GM12878 (cell line): Measurements from ENCODE around the gene UNC45B. TPM values are rescaled to one million over a fixed set of nuclear protein-coding genes. Genes with fewer than 3 reads are reported as not detected.

Experiments used
- ASH2L ChIP-seq: fragments of 300-600, 200-600 bp; sonication (generic); IDR thresholded peaks from 2 replicates; pipeline ENCODE4 v1.6.1; 2017; ENCODE audit warnings: low read depth, mild to moderate bottlenecking, borderline replicate concordance
- BACH1 ChIP-seq: fragments of 450-650 bp; IDR thresholded peaks from 2 replicates; pipeline ENCODE4 v1.6.1; 2017; ENCODE audit warnings: mild to moderate bottlenecking, borderline replicate concordance
- CREB1 ChIP-seq: IDR thresholded peaks from 2 replicates; pipeline ENCODE4 v1.6.1; 2012; ENCODE audit warnings: low read depth, mild to moderate bottlenecking, inconsistent platforms
- DPF2 ChIP-seq: fragments of 450-650 bp; IDR thresholded peaks from 2 replicates; pipeline ENCODE4 v1.6.1; 2017; ENCODE audit warnings: mild to moderate bottlenecking
- GATAD2B ChIP-seq: fragments of 450-650 bp; conservative IDR thresholded peaks from 2 replicates; pipeline ENCODE4 v1.6.1; 2017; ENCODE audit warnings: low read depth, mild to moderate bottlenecking, moderate library complexity
- IKZF1 ChIP-seq: fragments of 450-650 bp; conservative IDR thresholded peaks from 2 replicates; pipeline ENCODE4 v1.6.1; 2017; ENCODE audit warnings: antibody characterized with exemption, mild to moderate bottlenecking
- KDM1A ChIP-seq: fragments of 200-600 bp; sonication (generic); IDR thresholded peaks from 2 replicates; pipeline ENCODE4 v1.6.1; 2016; ENCODE audit warnings: borderline replicate concordance
- MTA2 ChIP-seq: fragments of 450-650 bp; IDR thresholded peaks from 2 replicates; pipeline ENCODE4 v1.6.1; 2016; ENCODE audit warnings: low read depth, mild to moderate bottlenecking, moderate library complexity
- NKRF ChIP-seq: fragments of 450-650 bp; conservative IDR thresholded peaks from 2 replicates; pipeline ENCODE4 v1.6.1; 2017; ENCODE audit warnings: mild to moderate bottlenecking, moderate library complexity
- NRF1 ChIP-seq: conservative IDR thresholded peaks from 2 replicates; pipeline ENCODE4 v1.6.1; 2011; ENCODE audit warnings: mild to moderate bottlenecking, low read depth, low read length, improper control_type of control experiment
- PKNOX1 ChIP-seq: fragments of 450-650 bp; IDR thresholded peaks from 2 replicates; pipeline ENCODE4 v1.6.1; 2016; ENCODE audit warnings: mild to moderate bottlenecking
- PML ChIP-seq: IDR thresholded peaks from 2 replicates; pipeline ENCODE4 v1.6.1; 2012; ENCODE audit warnings: low read length, inconsistent platforms
- RAD51 ChIP-seq: fragments of 450-650 bp; IDR thresholded peaks from 2 replicates; pipeline ENCODE4 v1.6.1; 2016; ENCODE audit warnings: moderate library complexity, mild to moderate bottlenecking, inconsistent platforms
- RB1 ChIP-seq: fragments of 450-650 bp; formaldehyde crosslinking; IDR thresholded peaks from 2 replicates; pipeline ENCODE4 v1.6.1; 2017; ENCODE audit warnings: mild to moderate bottlenecking, borderline replicate concordance
- RCOR1 ChIP-seq: conservative IDR thresholded peaks from 2 replicates; pipeline ENCODE4 v1.6.1; 2012; ENCODE audit warnings: low read depth, low read length, improper control_type of control experiment
- RUNX3 ChIP-seq: IDR thresholded peaks from 2 replicates; pipeline ENCODE4 v1.6.1; 2012; ENCODE audit warnings: low read length, inconsistent platforms
- SMAD1 ChIP-seq: fragments of 450-650 bp; IDR thresholded peaks from 2 replicates; pipeline ENCODE4 v1.6.1; 2018; ENCODE audit warnings: mild to moderate bottlenecking, low read depth; ENCODE audit not compliant: partially characterized antibody
- SREBF2 ChIP-seq: IDR thresholded peaks from 2 replicates; pipeline ENCODE4 v1.6.1; 2012; ENCODE audit warnings: mild to moderate bottlenecking, low read length
- TBL1XR1 ChIP-seq: IDR thresholded peaks from 2 replicates; pipeline ENCODE4 v1.6.1; 2012; ENCODE audit warnings: low read depth, low read length, improper control_type of control experiment
- TCF12 ChIP-seq: IDR thresholded peaks from 2 replicates; pipeline ENCODE4 v1.6.1; 2011; ENCODE audit warnings: low read depth, mild to moderate bottlenecking, low read length
- TCF7 ChIP-seq: IDR thresholded peaks from 2 replicates; pipeline ENCODE4 v1.6.1; 2014; ENCODE audit warnings: antibody characterized with exemption, borderline replicate concordance
- YBX1 ChIP-seq: fragments of 450-650 bp; IDR thresholded peaks from 2 replicates; pipeline ENCODE4 v1.6.1; 2016; ENCODE audit warnings: antibody characterized with exemption
- ZNF207 ChIP-seq: fragments of 450-650 bp; IDR thresholded peaks from 2 replicates; pipeline ENCODE4 v1.6.1; 2014; ENCODE audit warnings: antibody characterized with exemption, mild to moderate bottlenecking, borderline replicate concordance
- polyA plus RNA-seq, 11 experiments: library from polyadenylated mRNA; depleted of rRNA in 4 of 11; unstranded in 6 of 11; stranded (reverse) in 5 of 11; fragments of >200 nt; fragmentation: Nextera tagmentation in 4 of 11; fragmentation: Illumina TruSeq in 1 of 11; extraction: Ambion mirVana in 4 of 11; extraction: Trizol in 1 of 11; gene quantifications; 1 replicate in 1 of 11; 2 replicates in 10 of 11; pipeline versions ENCODE4 v1.2.1 to v1.2.3, GENCODE V29; 2011 to 2016; ENCODE audit warnings: inconsistent platforms in 2 of 11, missing spikeins in 2 of 11, low read depth in 1 of 11
- total RNA-seq, 4 experiments: library from RNA; depleted of rRNA in 3 of 4; stranded (reverse); fragments of >200 nt in 3 of 4; fragmentation: Illumina TruSeq in 1 of 4; extraction: Trizol in 1 of 4; gene quantifications; 2 replicates each; pipeline versions ENCODE4 v1.2.1 to v1.2.3, GENCODE V29; 2013 to 2021
- TF ChIP-seq, protein P1 (sequence below): IDR thresholded peaks from 2 replicates; pipeline ENCODE4 v1.6.1; 2012; ENCODE audit warnings: low read length, inconsistent platforms
- TF ChIP-seq, protein P2 (sequence below): fragments of 450-650 bp; IDR thresholded peaks from 2 replicates; pipeline ENCODE4 v1.6.1; 2018; ENCODE audit warnings: borderline replicate concordance, mild to moderate bottlenecking; ENCODE audit not compliant: partially characterized antibody
- TF ChIP-seq, protein P3 (sequence below): IDR thresholded peaks from 2 replicates; pipeline ENCODE4 v1.6.1; 2012; ENCODE audit warnings: low read depth, low read length, improper control_type of control experiment

The UNC45B gene
- total and polyA plus RNA-seq, 10 of the 15 experiments (the other 5 are each of a cell fraction or from before 2014, with no cell fraction given): 0.03 TPM; not detected in 9

DNA sequence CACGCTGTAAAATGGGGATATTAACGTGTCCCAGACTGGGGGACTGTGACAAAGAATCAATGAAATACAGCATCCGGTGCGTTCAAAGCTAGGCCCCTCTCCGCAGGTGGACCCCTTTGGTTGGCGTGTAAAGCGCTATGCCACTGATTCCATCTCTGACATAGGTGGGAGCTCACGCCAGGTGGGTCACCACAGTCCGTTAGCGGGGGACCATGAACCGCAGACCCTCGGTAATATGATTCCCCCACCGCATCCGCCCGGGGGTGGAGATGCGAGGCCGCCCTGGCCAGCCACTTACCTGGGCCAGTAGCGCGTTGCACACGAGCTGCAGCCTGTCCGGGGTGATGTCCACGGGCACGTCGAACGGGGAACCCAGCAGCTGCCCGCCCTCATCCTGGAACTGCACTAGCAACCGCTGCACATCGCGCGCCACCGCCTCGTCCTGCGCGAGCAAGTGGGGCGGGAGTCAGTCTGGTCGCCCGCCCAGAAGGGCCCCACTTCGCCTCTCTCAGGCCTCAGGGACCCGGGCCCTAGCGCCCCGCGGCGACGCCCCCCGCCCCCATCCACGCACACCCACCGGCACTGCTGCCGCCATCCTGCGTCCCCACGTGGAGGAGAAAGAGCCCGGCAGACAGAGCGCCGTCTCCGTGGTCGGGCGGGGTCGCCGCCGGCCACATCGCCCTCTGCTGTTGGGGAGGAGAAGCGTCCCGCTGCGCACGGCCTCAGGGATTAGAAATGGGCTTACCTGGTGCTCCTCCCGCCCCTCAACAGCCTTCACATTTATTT lies 5.7 kb upstream of the UNC45B start, which contains the start of gene NLE1 (continued):
- TF ChIP-seq, protein P1, sequence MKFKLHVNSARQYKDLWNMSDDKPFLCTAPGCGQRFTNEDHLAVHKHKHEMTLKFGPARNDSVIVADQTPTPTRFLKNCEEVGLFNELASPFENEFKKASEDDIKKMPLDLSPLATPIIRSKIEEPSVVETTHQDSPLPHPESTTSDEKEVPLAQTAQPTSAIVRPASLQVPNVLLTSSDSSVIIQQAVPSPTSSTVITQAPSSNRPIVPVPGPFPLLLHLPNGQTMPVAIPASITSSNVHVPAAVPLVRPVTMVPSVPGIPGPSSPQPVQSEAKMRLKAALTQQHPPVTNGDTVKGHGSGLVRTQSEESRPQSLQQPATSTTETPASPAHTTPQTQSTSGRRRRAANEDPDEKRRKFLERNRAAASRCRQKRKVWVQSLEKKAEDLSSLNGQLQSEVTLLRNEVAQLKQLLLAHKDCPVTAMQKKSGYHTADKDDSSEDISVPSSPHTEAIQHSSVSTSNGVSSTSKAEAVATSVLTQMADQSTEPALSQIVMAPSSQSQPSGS: no peak
- peak; percentile 98 for TF ChIP-seq NKRF
- no peak for TF ChIP-seq TBL1XR1
- no peak for TF ChIP-seq TCF12
- TF ChIP-seq NRF1: no peak
- no peak for TF ChIP-seq KDM1A
- no peak for TF ChIP-seq TCF7
- 0 out of 2 replicates have a peak, but pooled peaks have one; percentile 25 for TF ChIP-seq PML
- no peak for TF ChIP-seq SREBF2
- TF ChIP-seq, protein P2, sequence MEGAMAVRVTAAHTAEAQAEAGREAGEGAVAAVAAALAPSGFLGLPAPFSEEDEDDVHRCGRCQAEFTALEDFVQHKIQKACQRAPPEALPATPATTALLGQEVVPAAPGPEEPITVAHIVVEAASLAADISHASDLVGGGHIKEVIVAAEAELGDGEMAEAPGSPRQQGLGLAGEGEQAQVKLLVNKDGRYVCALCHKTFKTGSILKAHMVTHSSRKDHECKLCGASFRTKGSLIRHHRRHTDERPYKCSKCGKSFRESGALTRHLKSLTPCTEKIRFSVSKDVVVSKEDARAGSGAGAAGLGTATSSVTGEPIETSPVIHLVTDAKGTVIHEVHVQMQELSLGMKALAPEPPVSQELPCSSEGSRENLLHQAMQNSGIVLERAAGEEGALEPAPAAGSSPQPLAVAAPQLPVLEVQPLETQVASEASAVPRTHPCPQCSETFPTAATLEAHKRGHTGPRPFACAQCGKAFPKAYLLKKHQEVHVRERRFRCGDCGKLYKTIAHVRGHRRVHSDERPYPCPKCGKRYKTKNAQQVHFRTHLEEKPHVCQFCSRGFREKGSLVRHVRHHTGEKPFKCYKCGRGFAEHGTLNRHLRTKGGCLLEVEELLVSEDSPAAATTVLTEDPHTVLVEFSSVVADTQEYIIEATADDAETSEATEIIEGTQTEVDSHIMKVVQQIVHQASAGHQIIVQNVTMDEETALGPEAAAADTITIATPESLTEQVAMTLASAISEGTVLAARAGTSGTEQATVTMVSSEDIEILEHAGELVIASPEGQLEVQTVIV: no peak
- peak; percentile 79; the same call in 1 of the 2 replicates for TF ChIP-seq RB1
- TF ChIP-seq, protein P3, sequence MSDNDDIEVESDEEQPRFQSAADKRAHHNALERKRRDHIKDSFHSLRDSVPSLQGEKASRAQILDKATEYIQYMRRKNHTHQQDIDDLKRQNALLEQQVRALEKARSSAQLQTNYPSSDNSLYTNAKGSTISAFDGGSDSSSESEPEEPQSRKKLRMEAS: peak; percentile 99
- TF ChIP-seq ZNF207: peak; percentile 85; the same call in 1 of the 2 replicates
- TF ChIP-seq GATAD2B: peak; percentile 80
- peak; percentile 89 for TF ChIP-seq IKZF1
- no peak for TF ChIP-seq YBX1
- no peak for TF ChIP-seq RCOR1
- peak; percentile 91 for TF ChIP-seq RUNX3
- peak; percentile 76 for TF ChIP-seq DPF2
- peak; percentile 75 for TF ChIP-seq CREB1
- TF ChIP-seq SMAD1: no peak
- peak; percentile 20; the same call in 1 of the 2 replicates for TF ChIP-seq PKNOX1
- no peak for TF ChIP-seq RAD51
- no peak for TF ChIP-seq ASH2L
- no peak for TF ChIP-seq MTA2
- TF ChIP-seq BACH1: peak; percentile 45; the same call in 1 of the 2 replicates
